Measurements from ENCODE around the gene ADCK2.
"Not testable (repeated sequence)": the region's sequence is repeated elsewhere in the genome, so short reads cannot be mapped to it uniquely, and the experiment has no call there.

The ADCK2 gene

DNA sequence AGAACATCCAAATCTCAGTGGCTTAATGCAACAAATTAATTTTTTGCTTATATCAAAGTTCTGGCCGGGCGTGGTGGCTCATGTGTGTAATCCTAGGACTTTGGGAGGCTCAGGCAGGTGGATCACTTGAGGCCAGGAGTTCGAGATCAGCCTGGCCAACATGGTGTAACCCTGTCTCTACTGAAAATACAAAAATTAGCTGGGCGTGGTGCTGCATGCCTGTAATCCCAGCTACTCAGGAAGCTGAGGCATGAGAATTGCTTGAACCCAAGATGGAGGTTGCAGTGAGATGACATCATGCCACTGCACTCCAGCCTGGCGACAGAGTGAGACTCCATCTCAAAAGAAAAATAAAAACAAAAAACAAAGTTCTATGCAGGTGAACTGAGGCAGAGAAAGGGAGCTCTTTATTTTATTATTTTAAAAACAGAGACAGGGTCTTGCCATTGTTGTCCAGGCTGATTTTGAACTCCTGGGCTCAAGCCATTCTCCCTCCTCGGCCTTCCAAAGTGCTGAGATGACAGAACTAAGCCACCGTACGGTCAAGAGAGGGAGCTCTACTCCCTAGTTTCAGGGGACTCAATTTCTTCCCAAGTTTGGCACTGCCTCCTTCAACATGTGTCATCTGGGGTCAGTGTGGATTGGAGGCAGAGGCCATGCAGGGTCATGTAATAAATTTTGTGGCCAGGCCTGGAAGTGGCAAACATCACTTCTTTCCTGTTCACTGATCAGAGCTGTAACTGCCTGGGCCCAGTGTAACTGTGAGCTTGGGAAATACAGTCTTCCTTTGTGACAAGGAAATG, 2.4 kb downstream of the ADCK2 start:
- DNase-seq, result no peak

DNA sequence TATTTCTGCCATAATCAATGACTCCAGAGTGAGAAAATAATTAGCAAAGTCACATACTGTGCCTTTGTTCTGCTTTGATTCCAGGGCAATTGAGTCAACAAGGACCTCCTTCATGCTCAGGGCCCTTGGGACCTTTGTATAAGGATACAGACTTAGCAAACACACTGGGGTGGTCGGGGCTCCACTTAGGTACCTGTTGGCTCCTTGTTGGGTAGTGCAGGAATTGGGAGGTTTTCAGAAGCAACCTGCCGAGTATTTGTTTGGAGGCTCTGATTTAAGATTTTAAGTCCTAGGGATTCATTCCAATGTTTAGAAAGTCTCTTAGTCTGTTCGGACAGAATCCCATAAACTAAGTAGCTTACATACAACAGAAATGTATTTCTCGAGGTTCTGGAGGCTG, 3.0 kb downstream of the ADCK2 start:
- no peak for DNase-seq

DNA sequence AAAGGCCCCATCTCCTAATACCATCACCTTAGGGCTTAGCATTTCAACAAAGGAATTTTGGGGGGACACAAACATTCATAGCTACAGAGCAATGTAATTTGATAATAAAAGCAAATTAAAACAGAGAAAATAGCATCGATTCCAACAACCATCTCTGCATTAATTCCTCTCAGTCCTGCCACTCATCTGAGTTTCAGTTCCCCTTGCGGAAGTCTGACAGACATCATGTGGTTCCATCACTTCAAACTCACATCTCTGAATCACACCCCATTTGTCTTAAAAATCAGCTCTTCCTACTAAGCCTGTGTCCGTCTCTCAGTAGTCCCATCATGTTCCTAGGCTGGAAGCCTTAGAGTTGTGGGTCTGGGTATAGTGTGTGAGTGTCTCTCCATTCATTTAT, 3.6 kb downstream of the ADCK2 start:
- no peak for DNase-seq

DNA sequence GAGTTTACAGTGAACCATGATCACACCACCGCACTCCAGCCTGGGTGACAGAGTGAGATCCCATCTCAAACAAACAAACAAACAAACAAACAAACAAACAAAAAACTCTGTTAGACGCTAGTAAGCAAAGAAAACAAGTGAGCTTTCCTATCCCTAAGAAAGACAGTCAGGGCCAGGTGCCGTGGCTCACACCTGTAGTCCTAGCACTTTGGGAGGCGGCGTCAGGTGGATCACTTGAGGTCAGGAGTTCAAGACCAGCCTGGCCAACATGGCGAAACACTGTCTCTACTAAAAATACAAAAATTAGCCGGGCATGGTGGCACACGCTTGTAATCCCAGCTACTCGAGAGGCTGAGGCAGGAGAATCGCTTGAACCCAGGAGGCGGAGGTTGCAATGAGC, 4.2 kb downstream of the ADCK2 start:
- DNase-seq, result not testable (repeated sequence)

DNA sequence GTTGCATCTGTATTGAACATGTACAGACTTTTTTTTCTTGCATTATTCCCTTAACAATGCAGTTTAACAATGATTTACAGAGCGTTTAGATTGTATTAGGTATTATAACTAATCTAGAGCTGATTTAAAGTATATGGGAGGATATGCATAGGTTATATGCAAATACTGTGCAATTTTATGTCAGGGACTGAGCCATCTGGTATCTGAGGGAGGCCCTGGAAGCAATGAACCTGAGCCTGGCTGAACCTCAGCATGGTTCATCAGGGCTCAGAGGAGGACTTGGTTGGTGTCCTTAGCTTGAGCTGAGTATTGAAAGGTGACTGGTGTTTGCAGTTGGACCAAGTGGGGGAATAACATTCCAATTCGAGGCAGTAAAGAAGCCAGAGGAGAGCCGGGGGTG, 4.8 kb downstream of the ADCK2 start:
- no peak for DNase-seq

DNA sequence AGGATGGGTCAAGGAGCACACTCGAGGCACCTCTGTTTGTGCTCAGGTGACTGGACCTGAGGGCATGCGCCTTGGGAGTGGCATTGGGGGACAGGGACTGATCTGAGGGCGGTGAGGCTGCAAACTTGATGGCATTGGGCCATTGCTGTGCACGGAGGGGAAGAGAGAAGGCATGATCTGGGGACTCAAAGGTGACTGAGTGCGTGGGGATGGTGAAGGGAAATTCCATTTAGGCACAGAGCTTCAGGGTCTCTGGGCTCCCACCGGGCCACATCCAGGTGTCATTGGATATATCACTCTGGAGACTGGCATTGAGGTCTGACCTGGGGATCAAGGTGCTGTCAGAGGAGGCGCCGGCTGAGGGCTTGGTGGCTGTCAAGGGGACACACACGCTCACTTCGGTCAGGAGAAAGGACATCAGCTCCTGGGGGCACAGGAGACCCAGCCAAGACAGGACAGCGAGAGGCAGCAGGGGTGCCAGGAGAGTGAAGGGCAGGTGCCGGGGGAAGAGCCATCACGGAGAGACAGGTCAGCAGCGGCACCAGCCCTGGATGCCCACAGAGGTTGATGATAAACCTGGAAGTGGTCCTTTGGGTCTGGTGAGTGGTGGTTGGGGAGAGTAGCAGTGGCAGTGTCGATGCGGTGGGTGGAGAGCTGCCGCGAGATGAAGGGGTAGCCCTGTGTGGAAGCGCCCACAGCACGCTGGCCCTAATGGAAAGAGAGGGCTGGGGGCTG, 5.5 kb downstream of the ADCK2 start:
- no peak for DNase-seq

DNA sequence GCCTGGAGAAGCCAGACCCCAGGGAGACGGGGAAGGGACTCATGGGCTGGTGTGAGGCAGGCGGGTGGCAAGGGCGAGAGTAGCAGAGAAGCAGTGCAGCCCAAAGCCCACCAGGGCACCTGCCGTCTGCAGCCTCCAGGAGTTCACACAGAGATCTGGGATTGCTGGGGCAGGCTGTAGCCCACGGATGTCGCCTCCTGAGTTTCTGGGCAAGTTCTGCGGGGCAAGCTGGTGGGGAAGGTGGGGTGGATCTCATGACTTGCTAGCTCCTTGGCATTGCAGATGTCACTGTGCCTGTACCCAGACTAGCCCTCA, 6.0 kb downstream of the ADCK2 start:
- DNase-seq, result no peak

DNA sequence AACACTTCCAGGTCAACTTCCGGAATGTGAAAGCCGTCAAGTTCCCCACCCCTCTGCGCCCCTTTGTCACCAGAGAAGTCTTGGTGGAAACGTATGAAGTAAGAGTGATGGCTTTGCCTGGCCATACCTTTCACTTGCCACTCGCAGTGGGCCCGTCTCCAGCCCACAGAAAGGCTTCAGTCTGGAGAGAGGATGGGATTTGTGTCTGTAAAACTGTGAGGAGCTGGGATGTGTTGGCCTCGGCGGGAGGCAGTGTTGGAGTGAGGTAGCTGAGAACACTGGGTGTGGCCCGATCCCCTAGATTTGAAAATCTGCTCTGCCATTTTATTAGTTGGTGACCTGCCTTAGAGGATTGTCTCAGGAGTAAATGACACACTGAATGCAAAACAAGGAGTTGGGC, 6.4 kb downstream of the ADCK2 start:
- DNase-seq, result no peak

DNA sequence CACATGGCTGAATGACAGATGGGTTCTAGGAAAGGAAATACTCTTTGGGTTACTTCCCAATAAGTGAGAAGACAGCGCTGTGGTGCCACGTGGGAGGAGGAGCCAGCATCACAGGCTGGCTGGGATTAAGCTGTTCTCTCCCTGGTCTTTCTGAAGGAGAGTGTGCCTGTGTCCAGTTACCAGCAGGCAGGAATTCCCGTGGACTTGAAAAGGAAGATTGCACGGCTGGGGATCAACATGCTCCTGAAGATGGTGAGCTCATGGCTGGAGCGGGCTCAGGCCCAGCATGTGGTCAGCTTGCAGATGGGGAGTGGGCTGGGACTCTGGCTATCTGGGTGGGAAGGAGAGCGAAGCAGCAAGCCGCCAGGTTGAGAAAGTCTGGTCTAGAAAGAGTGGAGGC, 8.1 kb downstream of the ADCK2 start:
- DNase-seq, result no peak

DNA sequence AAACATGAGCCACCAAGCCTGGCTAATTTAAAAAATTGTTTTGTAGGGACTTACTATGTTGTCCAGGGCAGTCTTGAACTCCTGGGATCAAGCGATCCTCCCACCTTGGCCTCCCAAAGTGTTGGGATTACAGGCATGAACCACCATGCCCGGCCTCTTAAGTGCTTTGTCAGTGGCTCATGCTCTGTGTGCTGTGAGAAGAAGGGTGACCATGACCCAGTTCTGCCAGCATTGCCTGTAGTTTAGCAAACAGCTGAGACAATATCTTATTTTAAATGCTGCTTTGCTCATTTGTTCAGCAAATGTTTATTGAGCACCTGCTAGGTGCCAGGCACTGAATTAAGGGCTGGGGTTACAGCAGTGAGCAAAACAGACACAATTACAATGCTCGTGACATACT, 9.0 kb downstream of the ADCK2 start:
- DNase-seq, result no peak

DNA sequence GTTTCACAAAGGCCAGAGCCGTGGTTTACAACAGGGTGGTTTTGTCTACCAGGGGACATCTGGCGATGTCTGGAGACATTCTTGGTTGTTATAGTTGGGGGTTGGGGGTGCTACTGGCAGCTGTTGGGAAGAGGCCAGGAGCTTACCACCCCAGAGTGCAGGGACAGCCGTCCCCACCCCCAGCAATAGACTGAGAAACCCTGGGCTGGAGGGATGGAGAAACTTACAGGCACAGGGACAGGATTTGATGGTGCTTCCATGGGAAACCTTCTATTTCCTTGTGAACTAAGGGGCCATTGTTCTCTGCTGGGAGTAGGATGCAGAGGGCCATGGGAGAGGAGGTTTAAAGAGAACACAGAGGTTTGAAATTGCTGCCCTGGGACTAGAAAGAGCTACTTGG, 10.9 kb downstream of the ADCK2 start:
- no peak for DNase-seq

DNA sequence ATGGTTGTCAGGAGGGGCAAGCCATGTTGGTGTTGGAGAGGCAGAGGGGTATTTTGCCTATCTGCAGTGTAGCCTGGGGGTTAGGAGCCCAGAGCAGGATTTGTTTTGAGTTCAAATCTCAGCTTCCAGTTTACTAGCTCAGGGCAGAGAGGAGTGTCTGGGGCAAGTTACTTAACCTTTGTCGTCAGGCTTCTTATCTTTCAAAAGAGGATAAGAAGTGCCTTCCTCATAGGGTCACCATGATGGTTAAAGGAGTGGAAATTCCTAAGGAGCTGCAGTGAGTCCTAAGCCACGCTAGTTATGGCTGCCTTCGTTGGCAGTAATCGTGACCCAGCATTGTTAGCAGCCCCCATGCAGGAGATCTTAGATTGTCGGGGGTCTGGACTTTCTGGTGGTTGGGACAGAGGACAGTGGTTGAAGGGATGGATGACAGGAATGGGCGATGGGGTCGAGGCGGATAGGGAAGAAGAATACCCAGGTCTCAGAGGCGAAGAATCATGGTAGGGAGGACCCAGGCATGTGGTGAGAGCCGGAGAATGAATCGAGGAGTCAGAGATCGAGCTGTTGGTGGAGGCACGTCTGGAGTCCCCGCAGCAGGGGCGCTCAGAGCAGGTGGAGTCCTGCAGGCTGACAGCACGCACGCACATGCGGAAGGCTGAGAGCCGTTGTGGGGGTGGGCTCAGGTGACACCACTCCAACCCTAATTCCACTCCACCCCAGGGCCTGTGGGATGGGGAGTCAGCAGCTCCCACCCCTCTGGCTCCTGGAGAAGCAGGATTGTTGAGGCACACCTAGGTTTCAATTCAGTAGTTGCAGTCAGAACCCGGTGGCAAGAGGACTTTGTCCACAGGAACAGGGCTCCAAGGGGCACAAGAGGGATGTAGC, 11.6 kb downstream of the ADCK2 start:
- no peak for DNase-seq

DNA sequence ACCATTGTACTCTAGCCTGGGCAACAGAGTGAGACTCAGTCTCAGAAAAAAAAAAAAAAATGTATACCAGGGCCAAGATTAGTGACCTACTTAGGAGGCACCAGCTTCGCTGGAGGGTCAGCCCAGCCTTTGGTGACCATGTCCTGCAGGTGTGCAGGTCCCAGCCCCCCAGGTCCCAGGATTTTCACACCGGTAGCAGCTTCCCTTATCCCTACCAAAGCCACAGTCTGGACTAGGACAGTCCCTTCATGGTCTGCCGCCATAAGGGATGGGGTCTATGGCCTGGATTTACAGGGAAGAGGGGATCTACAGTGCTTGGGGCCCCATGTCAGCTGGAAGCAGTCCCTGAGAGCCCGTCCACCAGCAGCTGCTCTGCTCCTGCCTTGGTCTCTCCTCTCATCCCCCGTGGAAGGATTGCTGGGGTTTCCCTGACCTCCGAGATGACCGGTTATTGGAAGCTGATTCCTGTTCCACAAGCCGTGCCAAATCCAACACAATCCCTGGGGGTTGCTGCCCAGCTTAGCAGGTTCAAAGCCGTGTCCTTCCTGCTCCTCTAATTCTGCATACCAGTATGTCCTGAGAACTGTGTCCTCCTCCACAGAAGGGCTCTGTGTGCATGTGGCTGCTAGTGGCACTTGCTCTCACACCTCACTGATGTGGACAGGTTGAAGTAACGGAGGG, 12.8 kb downstream of the ADCK2 start:
- no peak for DNase-seq

DNA sequence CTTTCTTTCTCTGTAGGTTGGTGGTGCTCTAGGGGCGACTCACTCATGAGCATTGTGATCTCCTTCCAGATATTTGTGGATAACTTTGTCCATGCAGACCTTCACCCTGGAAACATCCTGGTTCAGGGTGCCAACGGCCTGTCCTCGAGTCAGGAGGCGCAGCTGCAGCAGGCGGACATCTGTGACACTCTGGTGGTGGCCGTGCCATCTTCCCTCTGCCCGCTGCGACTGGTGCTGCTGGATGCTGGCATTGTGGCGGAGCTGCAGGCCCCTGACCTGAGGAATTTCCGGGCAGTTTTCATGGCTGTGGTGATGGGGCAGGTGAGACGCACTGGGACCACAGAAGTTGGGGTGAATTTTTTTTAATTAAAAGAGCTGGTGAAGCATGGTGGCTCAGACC, 14.2 kb downstream of the ADCK2 start:
- DNase-seq, result no peak

DNA sequence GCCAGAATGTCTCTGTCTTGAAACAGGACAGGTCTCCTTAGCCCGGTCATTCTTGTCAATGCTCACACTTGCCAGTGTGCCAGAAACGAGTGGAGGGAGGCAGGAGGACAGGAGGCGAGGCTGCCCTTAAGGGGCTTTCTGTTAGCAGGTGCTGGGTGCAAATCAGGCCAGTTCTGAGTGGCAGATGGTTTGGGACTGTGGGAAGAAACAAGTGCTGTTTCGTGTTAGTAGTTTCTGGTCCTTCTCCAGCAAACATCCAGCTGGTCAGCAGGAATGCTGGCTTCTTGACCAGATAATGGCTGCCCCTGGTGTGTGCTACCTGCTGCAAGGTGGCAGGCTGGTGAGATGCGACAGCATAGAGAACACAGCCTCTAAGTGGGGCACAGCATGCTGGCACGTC, 15.6 kb downstream of the ADCK2 start:
- DNase-seq, result no peak

DNA sequence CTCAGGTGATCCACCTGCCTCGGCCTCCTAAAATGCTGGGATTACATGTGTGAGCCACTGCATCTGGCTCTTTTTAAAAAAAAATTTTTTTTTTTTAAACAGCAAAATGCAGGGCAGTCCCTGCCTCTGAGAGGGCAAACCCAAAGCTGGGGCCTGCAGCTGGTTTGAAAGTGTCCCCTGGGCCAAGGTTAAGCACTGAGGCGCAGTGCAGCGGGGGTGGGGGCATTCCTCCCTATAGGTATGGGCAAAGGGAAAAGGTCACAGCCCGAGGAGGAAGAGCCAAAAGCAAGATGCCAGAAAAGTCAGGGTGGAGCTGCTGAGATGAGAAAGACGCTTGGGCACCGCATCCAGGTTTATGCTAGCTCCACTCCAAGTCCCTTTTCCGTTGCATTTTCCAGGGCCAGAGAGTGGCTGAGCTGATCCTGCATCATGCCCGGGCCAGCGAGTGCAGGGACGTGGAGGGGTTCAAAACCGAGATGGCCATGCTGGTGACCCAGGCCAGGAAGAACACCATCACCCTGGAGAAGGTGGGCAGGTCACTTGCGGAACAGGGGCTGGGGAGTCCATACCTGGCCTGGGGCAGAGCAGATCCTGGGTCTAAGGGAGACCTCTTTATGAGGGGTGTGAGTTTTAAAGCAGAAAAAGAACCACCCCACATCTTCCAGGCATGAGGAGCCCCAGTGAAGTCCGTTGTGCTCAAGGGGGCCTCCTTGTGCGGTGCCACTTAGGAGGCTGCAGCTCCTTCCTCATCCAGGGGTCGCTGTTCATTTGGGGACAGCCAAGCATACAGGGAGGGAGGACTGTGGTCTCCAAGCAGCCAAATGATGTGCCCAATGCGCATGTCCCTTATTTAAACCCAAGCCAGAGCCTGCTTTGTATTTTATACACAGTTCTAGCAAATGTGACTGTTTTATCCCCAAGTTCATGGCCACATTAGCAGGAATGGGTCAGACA, 16.7 kb downstream of the ADCK2 start:
- DNase-seq, result no peak

DNA sequence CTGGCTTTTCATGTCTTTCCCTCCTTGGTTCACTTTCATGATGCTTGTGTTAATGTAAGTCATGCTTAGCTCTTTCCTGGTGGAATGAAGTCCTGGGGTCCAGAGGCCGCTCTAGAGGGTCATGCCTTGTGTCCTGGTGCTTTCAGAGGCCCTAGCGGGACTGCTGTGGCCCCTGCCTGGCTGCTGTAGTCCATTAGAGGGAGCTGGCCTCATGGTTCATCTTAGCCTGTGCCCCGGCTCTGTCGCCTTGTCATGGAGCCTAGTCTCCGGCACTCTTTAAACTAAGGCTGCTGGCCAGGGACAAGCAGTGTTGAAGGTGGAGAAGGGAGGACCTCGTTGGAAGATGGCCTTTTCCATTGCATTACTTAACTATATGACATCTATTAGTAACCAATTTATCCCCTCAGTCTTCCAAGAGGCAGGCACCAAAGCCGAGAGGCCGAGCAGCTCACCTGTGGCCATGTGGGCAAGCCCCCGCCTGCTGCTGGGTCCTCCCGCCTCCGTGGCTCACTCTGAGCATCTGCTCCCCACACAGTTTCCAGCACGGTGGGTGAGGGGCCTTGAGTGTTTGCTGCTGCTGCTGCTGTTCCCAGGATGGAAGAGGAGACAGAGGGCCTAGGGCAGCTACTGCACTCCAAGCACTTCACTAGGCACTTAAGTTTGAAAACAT, 18.8 kb downstream of the ADCK2 start:
- DNase-seq, result no peak

DNA sequence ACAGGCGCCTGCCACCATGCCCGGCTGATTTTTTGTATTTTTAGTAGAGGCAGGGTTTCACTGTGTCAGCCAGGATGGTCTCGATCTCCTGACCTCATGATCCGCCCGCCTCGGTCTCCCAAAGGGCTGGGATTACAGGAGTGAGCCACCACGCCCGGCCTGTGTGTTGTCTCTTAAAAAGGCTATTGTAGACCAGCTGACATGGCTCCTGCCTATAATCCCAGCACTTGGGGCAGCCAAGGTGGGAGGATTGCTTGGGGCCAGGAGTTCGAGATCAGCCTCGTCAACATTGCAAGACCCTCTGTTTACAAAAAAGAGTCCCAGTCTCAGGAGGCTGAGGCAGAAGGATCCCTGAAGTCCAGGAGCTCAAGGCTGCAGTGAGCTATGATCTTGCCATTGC, 21.1 kb downstream of the ADCK2 start:
- DNase-seq, result not testable (repeated sequence)

DNA sequence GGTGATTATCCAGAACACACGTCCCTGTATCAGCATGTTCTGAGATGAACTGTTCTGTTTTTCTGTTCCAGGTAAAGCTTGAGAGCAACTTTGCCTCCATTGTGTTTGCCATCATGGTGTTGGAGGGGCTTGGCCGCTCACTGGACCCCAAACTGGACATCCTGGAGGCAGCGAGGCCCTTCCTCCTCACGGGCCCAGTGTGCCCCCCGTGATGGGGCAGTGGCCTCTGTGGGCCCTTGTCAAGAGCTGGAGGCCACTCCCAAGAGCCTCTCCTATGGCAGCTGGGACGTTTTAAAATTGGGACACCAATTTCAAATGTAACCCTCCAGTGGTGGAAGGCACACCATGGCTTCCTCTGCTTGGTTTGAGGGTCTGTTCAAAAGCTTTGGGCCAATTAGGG, 21.8 kb downstream of the ADCK2 start:
- no peak for DNase-seq

DNA sequence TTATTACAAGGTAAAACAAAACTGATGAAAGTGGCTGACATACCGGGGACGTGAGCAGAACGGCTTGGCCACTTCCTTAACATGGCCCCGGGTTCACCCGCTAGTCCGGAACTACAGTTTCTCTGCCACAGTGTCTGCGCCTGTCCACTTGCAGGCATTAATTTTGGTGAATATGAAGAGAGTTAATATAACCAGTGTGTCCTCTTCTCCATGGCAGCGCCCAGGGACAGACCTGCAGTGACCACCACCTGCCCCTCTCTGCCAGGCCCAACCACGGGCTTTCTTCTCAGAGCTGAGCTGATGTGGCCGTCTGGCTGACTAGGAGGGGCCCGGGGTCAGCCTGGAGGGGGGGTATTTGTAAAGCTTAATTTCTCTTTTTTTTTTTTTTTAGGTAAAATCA, 22.6 kb downstream of the ADCK2 start:
- DNase-seq, result no peak

DNA sequence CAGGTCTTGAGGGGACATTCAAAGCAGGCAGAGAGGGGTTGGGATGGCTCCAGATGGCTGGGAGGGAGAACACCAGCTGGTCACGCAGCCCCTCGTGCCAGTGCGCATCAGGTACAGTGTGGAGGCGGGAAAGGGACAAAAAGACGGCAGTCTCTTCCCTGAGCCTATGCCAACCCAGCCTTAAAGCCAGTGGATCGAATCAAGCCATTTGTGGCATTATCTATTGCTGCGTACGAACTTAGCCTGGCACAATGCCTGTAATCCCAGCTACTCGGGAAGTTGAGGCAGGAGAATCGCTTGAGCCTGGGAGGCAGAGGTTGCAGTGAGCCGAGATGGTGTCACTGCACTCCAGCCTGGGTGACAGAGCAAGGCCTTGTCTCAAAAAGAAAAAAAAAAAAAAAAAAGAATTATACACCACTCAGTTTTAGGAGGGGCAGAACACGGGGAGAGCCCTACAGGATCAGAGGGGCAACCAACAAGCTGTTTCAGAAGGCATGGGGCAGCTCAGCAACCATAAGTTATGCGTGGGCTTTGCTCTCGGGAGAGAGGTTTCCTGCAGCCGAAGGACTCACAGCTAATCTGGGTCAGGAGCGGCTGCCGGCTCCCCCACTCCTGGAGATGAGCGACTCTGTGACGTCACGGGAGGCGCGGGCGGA, 23.4 kb downstream of the ADCK2 start:
- peak; percentile 57 to 80 for DNase-seq

Data from cerebellar nuclear complex (tissue), 1 donor.